NB4 (cell line): Measurements from ENCODE around the gene FOXP1.

ENCODE experiments used
- DNase-seq: peaks from one replicate; pipeline ENCODE4 v3.0.0; 2010; ENCODE audit warnings: low read depth
- H3K4me3 ChIP-seq: one replicate; pipeline ENCODE4 v1.5.1; 2011; ENCODE audit warnings: mild to moderate bottlenecking, low read depth, low read length, moderate library complexity
- MYC ChIP-seq: IDR thresholded peaks from 2 replicates; pipeline ENCODE4 v1.6.1; 2011; ENCODE audit warnings: low read depth, low read length
- POLR2A ChIP-seq: IDR thresholded peaks from 2 replicates; pipeline ENCODE4 v1.6.1; 2011; ENCODE audit warnings: mild to moderate bottlenecking; ENCODE audit not compliant: insufficient read length; ENCODE audit errors: extremely low read depth
- TF ChIP-seq, protein P1 (sequence below): IDR thresholded peaks from one replicate; pipeline ENCODE4 v1.5.1; 2012; ENCODE audit warnings: low read depth, low read length
- TF ChIP-seq, protein P2 (sequence below): IDR thresholded peaks from 2 replicates; pipeline ENCODE4 v1.6.1; 2011; ENCODE audit warnings: low read depth, low read length

Gene FOXP1

DNA sequence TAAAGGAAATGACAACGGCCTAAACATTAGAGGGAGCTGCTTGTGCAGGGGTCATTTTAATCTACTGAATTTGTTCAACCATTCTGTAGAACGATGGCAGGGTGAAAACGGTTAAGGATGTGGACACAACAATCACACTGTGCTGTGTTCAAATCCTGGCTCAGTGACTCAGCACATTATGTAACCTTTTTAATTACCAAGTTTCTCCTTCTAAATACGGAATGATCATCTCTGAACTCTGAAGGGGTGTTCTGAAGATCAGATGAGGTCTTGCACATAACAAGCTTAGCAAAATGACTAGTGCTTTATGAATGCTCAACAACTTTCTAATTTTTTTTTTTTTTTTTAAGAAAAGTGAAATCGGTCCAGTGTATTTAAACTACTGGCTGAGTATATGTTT is 592.8 kb downstream of the FOXP1 start:
- no peak overlapping the region for H3K4me3 ChIP-seq
- TF ChIP-seq, protein P1, sequence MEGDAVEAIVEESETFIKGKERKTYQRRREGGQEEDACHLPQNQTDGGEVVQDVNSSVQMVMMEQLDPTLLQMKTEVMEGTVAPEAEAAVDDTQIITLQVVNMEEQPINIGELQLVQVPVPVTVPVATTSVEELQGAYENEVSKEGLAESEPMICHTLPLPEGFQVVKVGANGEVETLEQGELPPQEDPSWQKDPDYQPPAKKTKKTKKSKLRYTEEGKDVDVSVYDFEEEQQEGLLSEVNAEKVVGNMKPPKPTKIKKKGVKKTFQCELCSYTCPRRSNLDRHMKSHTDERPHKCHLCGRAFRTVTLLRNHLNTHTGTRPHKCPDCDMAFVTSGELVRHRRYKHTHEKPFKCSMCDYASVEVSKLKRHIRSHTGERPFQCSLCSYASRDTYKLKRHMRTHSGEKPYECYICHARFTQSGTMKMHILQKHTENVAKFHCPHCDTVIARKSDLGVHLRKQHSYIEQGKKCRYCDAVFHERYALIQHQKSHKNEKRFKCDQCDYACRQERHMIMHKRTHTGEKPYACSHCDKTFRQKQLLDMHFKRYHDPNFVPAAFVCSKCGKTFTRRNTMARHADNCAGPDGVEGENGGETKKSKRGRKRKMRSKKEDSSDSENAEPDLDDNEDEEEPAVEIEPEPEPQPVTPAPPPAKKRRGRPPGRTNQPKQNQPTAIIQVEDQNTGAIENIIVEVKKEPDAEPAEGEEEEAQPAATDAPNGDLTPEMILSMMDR: no peak
- TF ChIP-seq MYC: no peak
- TF ChIP-seq, protein P2, sequence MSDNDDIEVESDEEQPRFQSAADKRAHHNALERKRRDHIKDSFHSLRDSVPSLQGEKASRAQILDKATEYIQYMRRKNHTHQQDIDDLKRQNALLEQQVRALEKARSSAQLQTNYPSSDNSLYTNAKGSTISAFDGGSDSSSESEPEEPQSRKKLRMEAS: no peak
- no peak for TF ChIP-seq POLR2A
- peak; percentile 9 for DNase-seq

DNA sequence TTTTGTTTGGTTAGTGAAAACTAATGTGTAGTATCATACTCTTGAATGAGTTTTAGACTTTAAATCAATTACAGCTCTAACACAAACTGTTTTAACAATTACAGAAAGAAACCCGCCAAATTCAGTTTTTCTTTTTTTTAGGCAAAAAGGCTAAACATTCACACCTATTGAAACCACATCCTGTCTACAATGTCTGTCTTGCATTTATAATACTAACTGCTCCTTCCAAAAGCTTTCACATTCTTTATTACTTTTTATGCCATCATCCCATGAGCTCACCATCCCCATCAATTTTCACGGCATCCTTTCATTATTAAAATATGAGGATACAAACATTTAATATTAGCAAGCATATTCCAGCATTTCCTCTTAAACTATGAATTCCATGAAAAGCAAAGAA is 593.3 kb downstream of the FOXP1 start:
- H3K4me3 ChIP-seq: no peak overlapping the region
- DNase-seq: no peak
- TF ChIP-seq MYC (no peak), POLR2A (no peak)
- TF ChIP-seq, protein P1: no peak
- TF ChIP-seq, protein P2: no peak

DNA sequence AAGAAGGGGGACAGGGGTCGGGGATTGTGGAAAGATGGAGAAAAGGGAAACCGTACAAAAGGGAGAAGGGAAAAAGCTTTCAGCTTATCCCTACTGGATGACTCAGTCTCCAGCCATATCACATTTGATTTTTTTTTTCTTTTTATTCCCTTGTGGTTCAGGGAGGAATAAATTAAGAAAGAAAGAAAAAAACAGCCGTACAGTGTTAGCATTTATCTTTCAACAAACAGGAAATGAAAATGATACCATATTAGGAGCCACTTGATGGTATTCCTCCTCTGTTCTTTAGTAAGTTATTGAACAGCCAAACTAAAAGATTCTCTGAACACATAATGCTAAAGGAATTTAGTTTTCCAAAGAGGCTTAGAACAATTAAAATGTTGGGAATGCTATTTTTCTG is 594.4 kb downstream of the FOXP1 start:
- no peak for DNase-seq
- TF ChIP-seq, protein P2: no peak
- TF ChIP-seq, protein P1: no peak
- no peak for TF ChIP-seq POLR2A
- no peak for TF ChIP-seq MYC
- H3K4me3 ChIP-seq: no peak overlapping the region

DNA sequence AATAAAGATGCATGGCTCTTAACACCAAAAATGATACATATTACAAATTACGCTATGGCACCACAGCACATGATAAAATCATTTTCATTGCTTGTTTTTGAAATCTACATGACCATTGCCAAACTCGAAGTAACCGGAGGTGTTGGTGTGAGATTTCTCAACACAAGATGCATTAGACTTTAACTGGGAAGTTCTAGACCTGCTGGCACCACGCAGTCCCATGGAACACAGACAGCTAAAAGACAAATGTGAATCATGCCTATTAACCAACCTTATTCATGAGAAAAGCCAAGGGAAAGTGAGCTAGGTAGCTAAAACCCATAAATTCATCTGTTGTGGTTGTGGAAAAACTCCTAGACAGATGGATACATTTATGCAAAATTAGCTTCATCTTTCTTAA is 595.4 kb downstream of the FOXP1 start:
- TF ChIP-seq POLR2A: no peak
- TF ChIP-seq, protein P2: no peak
- H3K4me3 ChIP-seq: no peak overlapping the region
- no peak for DNase-seq

DNA sequence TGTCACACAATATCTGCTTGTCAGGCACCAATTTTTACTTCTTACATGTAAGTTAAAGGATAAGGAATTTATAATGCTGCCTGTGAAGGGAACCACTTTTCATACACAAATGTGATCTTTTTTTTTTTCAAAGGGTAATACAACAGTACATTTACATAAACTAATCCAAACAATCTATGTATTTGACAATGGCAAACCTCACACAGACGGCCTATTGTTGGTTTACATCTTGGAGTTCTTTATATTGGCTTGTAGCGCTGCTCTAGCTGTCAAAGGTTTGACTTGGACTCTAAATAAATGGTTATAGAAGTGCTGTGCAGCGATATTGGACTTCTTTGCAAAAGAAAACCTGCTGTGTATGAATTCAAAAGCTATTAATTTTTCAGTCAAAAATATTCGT is 598.0 kb downstream of the FOXP1 start:
- TF ChIP-seq POLR2A (no peak), MYC (no peak)
- TF ChIP-seq, protein P2: no peak
- TF ChIP-seq, protein P1: no peak
- no peak for DNase-seq
- H3K4me3 ChIP-seq: no peak overlapping the region

DNA sequence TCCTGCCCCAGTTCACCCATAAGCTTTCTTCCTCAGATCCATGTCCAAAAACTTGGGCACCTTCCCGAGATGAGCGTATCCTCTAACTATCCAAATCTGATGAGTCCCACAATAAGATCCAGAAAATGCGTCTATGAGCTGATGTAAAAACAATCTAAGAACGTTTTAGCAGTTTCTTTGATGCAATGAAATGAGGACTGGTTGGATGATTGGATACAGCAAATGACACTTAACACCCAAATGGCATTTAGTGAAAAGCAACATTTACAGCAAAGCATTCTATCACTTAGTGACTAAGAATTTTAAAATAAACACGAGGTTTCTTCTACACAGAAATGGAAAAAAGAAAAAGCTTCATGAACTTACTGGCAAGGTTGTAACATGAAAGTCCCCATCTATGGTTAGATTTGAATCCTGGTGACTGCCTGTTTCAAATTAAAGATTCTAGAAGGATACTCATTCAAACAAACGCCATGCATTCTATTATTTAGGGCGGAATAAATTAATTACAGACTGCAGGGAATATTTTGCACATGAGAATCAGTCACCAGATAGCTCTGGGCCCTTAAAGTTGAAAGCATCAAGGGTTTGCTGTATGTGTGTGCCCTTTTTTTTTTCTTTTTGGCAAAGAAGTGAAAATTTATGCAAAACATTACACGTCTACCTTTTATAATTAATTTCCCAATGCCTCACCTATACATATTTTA is 598.6 kb downstream of the FOXP1 start:
- DNase-seq: no peak
- TF ChIP-seq, protein P1: no peak
- TF ChIP-seq MYC (no peak), POLR2A (no peak)
- TF ChIP-seq, protein P2: no peak
- no peak overlapping the region for H3K4me3 ChIP-seq
